ENCODE measurements around the gene AKAP13.
"Not testable (repeated sequence)": the region's sequence is repeated elsewhere in the genome, so short reads cannot be mapped to it uniquely, and the experiment has no call there.

Gene AKAP13

DNA sequence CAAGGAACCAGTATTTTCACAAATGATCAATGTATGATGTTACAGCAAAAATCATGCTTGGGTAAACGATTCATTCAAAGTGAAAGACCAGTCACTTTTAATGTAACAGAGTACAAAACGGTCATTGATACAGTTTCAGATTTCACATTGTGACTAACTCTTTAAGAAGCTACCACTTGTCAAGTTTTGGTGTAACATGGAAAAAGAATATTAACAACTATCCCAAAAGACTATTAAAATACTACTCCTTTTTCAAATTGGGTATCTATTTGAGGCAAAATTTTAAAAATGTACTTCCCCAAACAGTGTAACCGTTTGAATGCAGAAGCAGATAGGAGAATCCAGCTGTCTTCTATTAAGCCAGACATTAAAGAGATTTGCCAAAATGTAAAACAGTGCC is 31.7 kb downstream of the AKAP13 start:
- no peak for DNase-seq (ENCODE audit: low read depth in 1 of 2, low spot score in 1 of 2)

DNA sequence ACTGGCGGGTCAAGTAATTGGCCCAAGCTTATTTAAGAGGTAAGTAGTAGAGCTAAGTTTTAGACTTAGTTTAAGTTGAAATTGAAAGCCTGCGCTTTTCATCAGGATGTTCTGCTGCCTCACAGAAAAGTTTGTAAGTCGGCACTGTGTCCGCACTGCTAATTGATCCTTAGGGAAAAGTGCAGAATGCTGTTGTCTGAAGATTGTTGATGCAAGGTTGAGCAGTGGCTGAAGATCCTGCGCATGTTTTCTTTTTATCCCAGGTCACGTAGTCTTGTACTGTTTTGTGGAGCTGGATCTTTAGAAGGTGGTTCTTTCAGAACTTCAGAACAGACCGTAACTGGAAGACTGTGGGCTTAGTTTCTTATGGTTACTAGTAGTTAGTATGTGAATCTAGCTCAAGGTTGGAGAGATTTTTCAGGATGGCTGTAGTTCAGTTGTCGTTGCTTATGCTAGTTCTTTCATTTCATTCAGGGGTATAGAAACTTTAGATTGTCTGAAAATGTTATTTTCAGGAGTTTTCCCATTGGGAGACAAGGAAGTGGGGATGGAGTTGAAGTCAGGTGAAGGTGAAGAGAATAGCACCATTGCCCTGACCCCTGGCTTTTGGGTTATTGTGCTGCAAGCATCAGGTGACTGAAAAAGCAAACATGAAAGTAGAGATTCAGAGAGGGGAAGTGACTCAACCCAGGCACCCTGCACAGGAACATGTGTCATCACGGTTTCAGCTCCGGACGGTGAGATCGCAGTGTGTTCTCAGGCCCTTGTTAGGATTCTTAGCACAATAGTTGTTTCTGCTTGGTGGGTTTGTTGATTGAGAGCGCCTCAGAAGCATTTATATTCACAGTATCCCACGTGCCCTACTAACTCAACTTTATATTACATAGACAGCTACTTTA is 32.8 kb downstream of the AKAP13 start:
- DNase-seq (ENCODE audit: low read depth in 1 of 2, low spot score in 1 of 2): peak; percentile 23 to 66

DNA sequence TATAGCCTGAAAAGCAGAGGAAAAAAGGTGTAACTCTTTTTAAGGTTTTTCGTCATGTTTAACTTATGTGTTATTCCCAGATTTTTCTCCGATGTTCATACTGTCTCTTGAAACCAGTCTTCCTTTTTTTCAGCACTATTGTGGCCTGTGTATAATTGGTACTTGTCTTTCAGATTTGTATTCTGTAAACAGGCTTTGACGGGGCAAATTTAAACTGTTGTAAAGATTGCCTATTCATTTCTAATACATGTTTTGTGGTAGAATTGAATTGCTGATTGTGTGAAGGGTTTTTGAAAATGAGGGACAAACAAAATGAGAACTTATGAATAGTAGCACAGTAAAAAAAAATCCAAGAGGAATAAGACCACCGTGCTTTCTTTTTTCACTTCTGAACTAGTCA is 33.6 kb downstream of the AKAP13 start:
- no peak for DNase-seq (ENCODE audit: low read depth in 1 of 2, low spot score in 1 of 2)

DNA sequence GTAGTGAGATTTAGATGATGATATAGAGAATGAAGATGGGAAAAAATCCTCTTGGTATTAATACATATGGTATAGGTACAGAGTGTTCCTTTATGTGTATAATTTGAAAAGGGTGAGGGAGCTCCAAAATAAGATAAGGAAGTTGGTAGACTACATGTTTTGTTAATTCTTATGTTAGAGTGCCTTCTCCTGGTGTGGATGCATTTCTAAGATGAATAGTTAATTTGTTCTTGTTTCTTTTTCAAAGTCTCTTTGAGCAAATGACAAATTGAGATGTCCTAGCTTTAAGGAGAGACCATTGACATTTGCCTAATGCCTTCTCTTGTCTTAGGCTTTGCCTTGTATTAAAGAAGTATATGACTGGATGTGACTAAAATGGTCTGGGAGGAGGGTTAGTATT is 34.1 kb downstream of the AKAP13 start:
- DNase-seq (ENCODE audit: low read depth in 1 of 2, low spot score in 1 of 2): no peak

DNA sequence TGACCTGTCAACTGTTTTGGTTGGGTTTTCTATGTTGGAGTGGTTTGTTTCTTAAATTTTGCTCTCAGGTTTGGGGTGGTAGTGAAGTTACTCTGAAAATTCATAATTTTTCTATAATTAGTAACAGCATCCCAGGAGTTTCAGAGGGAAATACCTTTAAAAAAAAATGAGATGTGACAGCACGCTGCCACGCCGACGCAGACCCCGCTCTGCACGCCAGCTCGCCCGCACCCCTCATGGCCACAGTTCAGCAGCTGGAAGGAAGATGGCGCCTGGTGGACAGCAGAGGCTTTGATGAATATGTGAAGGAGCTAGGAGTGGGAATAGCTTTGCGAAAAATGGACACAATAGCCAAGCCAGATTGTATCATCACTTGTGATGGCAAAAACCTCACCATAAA is 34.6 kb downstream of the AKAP13 start:
- no peak for DNase-seq (ENCODE audit: low read depth in 1 of 2, low spot score in 1 of 2)

DNA sequence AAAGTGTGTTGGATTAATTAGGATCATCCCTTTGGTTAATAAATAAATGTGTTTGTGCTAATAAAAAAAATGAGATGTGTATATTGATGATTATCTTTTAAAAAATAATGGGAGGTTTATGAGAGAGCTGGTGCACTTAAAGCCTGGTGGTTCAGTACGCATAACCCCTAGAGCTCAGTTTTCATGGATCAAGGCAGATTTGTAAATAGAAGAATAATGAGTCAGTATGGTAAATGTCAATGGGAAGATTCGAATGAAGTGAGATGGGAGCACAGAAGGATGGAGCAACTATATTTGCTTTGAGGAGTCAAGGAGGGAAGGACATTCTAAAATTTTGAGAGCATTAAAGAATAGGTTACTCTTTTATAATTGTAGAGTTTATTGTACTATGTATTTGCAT is 35.4 kb downstream of the AKAP13 start:
- DNase-seq (ENCODE audit: low read depth in 1 of 2, low spot score in 1 of 2): no peak

DNA sequence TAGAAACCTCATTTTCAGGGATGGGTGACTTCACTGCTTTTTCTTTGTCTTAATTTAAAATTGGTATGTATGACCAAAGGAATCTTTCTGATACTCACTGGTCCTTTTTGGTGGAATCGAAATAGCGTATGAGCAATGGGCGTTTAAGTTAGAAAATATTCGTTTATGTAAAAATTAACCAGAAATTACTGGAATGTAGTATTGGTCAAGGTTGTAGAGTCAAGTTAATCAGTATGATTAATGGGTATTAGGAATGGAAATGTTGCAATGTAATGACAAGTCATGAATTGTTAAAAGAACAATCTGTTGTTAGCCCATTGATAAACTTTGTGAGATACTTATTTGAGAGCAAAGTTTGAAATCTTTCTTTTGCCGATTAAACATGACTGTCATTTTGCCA is 36.9 kb downstream of the AKAP13 start:
- no peak for DNase-seq (ENCODE audit: low read depth in 1 of 2, low spot score in 1 of 2)

DNA sequence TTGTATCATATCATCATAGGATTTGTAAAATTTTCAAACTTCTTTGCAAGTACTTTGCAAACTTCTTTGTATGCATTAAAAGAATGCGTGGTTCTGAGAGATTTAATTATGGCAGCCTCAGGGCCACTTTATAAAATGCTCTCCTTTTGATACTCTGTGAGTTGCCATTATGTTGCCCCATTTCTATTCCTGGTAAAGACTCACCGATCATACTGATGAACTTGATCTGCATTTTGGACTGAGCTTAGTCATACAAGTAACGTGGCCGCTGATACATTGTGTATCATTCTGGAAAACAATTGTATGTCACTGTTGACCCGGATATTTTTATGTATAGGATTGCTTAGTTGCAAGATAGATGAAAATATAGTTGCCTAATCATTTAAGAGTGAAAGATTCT is 38.8 kb downstream of the AKAP13 start:
- no peak for DNase-seq (ENCODE audit: low read depth in 1 of 2, low spot score in 1 of 2)

DNA sequence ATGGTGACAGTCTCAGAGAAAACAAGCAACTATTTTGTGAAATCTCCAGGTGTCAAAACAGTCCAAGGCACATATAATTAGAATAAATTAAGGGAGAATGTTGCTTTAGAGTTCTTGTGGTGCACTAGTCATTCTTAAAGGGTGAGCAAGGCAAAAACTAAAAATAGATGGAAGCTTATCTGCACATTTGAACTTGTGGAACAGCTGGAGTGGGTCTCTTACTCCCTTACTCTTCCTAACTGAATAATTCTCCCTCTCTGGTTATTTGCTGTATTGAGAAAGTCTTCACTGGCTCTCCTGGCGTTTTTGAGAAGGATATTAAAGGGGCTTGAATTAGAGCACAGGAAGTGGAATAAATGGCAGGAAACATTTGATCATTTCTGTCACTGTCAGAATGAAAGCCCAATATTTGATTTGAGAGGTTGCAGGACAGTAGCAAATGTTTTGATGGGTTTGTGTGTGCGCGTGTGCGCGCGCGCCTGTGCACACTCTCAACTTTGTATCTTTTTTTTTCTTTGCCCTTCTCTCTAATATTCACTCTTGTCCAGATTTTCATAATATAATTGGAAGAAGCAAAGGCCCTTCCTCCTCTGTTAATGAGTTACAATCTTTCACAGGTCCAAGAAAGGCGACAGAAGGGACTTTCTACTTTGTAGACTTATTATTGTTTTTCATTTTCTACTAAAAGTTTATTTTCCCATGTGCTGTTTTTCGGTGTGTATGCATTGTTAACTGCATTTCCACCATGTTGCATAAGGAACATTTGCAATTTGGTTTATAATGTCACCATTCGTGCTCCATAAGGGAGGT is 40.9 kb downstream of the AKAP13 start:
- no peak for DNase-seq (ENCODE audit: low read depth in 1 of 2, low spot score in 1 of 2)

DNA sequence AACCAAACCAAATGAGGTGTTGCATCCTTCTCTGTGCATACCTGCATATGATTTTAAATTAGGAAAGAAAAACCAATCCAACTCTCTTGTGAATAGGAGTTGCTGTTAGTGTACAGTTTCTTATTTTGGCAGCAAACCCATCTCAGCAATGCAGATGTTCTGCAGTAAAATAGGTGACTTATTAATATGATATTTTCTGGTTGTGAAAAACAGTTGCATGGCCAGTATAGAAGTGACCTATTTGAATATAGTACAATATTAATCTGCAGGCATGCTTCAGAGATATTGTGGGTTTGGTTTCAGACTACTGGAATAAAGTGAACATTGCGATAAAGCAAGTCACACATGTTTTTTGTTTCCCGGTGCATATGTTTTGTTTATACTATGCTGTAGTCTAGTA is 42.2 kb downstream of the AKAP13 start:
- DNase-seq (ENCODE audit: low read depth in 1 of 2, low spot score in 1 of 2): no peak

DNA sequence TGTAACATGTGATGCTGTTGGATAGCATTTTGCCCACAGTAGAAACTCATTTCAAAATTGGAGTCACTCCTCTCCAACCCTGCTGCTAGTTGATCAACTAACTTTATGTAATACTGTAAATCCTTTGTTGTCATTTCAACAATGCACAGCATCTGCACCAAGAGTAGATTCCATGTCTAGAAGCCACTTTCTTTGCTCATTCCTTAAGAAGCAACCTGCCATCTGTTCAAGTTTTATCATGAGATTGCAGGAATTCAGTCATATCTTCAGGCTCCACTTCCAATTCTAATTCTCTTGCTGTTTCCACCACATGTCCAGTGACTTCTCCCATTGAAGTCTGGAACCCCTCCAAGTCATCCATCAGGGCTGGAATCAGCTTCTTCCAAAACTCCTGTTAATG is 42.9 kb downstream of the AKAP13 start:
- no peak for DNase-seq (ENCODE audit: low read depth in 1 of 2, low spot score in 1 of 2)

DNA sequence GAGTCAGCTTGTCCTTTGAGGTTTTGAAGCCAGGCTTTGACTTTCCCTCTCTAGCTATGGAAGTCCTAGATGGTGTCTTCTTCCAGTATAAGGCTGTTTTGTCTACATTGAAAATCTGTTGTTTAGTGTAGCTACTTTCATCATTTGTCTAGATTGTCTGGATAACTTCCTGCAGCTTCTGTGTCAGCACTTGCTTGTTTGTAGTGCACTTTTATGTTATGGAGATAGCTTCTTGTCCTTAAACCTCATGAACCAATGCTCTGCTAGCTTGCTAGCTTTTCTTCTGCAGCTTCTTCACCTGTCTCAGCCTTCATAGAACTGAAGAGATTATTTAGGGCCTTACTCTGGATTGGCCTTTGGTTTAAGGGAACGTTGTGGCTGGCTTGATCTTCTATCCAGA is 43.8 kb downstream of the AKAP13 start:
- no peak for DNase-seq (ENCODE audit: low read depth in 1 of 2, low spot score in 1 of 2)

DNA sequence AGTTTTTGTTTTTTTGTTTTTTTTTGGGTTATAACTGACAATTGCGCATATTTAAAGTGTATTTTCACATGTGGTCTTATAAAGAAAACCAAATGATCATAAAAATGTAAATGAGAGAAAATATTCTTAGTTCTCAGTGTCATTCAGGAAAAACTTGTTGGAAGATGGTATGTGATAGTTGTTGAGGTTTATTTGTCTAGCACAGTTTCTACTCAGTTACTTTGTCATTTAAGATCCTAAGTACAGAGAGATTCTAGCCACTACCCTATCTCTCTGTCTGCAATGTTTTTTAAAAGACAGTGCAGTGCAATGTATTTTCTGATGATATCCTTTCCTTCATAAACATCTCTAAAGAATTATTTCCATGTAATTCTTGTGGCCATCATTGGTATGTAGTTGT is 46.1 kb downstream of the AKAP13 start:
- no peak for DNase-seq (ENCODE audit: low read depth in 1 of 2, low spot score in 1 of 2)

DNA sequence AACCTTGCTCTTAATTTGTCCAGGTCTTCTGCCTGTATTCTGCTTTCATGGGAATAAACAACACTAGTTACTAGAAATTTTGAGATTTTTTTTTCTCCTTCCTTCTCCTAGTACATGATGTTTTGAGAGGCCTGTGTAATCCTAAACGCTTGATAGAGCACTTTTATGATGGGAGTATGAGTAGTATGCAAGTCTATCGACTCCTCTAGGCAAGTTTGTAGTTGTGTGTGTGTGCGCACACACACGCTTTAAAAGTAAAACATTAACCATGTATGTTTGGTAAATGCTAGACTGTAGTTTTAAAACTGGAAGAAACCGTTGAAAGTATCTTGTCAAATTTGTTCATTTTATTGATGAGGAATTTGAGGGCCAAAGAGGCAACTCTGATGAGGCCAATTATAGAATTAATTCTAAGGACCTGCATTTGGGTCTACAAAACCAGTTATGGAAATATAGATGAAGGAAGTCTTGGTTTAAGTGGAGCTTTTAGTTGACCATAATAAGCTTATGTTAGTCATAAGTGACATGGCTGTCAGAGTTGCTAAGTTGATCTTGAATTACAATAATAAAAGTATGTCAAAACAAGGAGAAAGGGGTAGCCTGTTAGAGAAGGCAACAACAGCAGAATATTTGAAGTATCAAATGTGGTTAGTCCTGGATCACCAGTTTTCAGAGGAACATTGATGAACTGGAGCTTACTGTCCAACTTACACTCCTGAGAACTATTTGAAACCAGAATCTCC is 47.1 kb downstream of the AKAP13 start:
- DNase-seq (ENCODE audit: low read depth in 1 of 2, low spot score in 1 of 2): no peak

DNA sequence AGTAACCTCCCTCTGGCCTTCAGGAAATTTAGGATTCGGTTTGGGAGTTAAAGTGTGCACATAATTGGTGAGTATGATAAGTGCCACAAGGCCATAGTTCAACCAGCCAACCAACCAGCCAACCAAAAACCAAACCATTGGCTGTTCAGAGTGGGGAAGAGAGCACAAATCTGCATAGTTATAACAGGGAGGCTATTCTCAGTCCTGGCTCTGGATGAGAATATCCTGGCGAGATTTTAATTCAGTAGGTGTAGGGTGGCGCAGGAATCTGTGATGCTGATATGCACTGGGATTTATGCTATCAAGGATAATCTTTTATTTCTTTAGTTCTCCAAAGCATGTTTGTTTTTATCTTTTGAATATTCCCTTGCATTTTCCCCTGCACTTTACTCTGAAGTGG is 49.1 kb downstream of the AKAP13 start:
- DNase-seq (ENCODE audit: low read depth in 1 of 2, low spot score in 1 of 2): no peak

DNA sequence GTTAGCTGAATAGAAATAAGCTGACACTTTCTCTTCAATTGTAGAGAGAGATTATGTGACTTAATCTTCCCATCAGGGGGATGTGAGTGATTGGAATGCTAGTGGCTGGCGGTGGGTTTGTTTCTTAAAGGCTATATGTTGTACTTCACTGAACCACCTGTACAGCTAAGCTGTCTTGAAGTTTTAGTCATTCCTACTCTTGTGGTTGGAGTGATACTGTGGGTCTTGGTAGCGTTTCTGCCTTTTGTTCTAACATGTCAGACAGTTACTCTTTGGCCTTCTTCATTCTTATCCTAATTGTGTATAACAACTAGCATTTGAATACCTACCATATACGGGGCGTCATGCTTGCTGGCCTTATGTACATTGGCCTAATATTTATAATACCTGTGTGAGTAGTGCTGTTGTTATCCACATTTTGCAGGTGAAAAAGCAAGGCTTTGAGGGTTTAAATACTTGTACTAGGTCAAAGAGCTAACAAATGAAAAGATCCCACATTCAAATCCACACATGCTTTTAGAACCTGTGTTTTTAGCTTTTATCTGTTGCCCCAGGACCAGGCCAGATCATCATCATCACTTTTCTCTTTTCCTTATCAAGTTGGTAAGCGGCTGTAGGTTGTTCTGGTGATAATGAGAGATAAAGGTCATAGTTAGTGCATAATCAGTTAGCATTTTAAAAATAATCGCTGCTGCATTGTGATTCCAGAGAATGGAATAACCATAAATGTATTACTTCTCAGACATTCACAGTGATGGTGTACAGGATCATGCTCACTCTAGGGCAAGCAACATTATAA is 50.2 kb downstream of the AKAP13 start:
- peak in 1 of 2 donors; percentile 36 for DNase-seq (ENCODE audit: low read depth in 1 of 2, low spot score in 1 of 2)

DNA sequence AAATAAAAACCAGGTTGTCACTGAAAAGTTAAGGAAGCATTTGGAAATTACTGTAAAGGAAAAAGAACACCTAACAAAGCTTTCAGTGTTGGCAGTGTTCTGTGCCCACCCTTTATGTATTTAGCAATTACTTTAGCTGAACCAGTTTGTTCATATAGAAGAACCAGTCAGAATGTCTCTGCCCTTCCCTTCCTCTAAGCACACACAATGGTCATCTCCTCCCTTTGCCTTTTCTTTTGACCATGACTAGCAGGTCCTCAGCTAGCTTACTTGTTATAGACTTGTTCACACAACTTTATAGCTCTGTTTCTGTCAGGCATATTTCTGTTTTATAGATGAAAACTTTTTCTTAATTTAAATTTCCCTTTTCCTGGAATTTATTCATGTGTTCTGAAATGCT is 59.6 kb downstream of the AKAP13 start:
- DNase-seq (ENCODE audit: low read depth in 1 of 2, low spot score in 1 of 2): no peak

DNA sequence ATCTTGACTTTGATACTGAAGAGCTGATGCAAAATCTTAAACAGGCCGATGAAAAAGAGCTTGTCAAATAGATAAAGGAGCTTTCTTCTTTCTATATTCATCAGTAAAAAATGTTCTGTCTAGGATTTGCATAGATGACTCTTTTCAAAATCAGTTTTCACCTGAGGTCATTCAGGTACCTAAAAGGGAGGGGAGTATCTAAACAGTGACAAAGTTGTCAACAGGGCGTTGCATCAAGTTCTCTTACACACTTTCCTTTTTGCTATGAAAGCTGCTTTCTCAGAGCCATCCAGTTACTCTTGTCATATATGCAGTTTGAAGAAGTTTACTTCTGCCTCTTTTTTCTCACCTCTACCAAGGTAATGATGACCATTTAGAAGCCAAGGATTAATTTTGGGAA is 60.0 kb downstream of the AKAP13 start:
- no peak for DNase-seq (ENCODE audit: low read depth in 1 of 2, low spot score in 1 of 2)

DNA sequence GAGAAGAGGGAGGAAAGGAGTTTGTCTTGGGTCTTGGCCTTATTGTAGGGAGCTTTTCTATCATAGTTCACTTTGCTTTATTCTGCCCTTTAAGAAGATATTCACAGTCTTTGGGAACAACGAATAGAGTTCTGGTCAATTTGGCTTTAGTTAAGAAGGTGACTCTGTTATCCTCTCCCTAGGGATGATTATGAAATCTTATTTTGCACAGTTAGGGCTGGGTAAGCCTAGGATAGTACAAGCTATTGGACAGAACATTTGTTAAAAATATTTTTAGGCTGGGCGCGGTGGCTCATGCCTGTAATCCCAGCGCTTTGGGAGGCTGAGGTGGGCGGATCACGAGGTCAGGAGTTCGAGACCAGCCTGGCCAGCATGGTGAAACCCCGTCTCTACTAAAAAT is 61.5 kb downstream of the AKAP13 start:
- not testable (repeated sequence) for DNase-seq (ENCODE audit: low read depth in 1 of 2, low spot score in 1 of 2)

DNA sequence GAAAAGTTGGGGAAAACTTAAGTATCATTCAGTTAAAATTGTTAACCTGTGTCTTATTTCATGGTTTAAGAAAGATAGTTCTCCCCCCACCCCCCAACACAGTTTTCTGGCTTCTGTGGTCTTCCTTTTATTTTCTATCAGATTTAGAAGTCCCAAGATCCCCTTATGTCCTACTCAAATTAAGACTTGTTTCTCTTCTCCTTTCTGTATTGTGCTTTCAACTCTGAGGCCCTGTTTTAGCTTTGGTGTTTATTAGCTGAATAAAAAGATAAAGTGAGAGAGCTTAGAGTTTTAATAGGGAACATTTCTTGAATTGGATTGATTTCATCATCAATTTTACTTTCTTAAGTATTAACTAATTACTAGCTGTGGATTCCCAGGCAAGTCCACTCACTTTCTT is 62.6 kb downstream of the AKAP13 start:
- no peak for DNase-seq (ENCODE audit: low read depth in 1 of 2, low spot score in 1 of 2)

DNA sequence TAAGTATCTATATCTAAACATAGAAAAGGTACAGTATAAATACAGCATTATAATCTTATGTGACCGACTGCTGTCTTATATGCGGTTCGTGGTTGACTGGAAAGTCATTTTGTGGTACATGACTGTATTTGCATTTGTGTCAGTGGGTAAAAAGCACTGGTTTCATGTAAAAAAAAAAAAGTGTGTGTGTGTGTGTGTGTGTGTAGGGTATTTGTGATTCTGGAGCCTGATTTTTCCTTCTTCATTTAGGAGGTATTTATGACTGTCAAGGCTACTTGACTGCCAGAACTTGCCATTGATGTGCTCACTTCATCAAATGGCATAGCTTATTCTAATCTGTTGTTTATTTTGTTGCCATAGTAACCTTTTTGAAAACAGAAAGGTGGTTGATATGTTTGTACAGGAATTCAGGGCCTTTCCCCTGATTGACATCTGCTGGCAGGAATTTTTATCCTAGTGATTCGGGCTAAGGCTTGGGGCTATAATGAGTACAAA is 63.2 kb downstream of the AKAP13 start:
- DNase-seq (ENCODE audit: low read depth in 1 of 2, low spot score in 1 of 2): peak in 1 of 2 donors; percentile 25
